GM18861 (cell line): Measurements from ENCODE around the gene RPL5.
"Not testable (repeated sequence)": the region's sequence is repeated elsewhere in the genome, so short reads cannot be mapped to it uniquely, and the experiment has no call there.

Source experiments
- ATAC-seq: cut with Tn5 transposase; IDR thresholded peaks from one replicate; pipeline ENCODE4 v1.9.1; 2021; ENCODE audit not compliant: unreplicated experiment

Gene RPL5

DNA sequence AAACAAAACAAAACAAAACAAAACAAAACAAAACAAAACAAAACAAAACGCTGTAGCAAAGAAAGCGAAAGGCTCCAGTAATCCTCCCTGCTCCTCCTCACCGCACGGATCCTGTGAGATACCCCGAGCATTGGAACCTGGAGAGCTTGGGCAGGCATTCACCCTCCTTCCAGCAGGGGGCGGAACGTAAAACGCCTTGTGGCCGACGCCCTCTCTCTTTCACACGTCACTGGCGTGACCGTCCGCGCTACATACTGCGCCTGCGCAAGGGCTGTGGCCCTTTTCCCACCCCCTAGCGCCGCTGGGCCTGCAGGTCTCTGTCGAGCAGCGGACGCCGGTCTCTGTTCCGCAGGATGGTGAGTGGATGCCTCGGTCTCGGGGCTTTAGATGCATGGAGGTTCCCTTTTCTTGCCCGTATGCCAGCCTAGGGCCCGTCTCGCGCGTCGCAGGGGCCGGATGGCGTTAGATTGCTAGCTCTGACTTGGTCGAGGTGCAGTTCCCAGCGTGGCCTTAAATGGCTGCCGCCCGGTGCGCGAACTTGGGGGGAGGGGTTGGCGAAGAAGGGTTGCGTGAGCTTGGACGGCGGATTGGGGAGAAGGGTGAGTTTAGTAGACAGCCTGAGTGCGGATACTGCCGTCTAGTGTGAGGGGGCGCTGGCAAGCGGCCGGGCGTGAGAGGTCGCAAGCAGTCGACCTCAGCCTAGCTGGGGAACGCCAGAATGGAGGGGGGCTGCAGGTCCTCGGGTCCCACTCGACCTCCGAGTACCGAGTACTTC lies at the start of gene RPL5:
Gene RPL5, plus strand, starts transcription at position 279 of the 775 bp plus-strand sequence. Its CDS starts 75 bp downstream, at position 354.
- peak; percentile 94 for ATAC-seq

DNA sequence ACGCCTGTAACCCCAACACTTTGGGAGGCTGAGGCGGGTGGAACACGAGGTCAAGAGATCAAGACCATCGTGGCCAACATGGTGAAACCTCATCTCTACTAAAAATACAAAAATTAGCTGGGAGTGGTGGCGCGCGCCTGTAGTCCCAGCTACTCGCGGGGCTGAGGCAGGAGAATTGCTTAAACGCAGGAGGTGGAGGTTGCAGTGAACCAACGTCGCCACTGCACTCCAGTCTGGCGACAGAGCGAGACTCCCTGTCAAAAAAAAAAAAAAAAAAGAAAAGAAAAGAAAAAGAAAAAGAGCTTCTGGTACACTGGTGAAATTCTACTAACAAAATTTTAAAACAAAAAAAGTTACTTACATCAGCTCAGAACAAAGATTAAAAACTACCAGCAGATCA lies 48.3 kb upstream of the RPL5 start:
- not testable (repeated sequence) for ATAC-seq

DNA sequence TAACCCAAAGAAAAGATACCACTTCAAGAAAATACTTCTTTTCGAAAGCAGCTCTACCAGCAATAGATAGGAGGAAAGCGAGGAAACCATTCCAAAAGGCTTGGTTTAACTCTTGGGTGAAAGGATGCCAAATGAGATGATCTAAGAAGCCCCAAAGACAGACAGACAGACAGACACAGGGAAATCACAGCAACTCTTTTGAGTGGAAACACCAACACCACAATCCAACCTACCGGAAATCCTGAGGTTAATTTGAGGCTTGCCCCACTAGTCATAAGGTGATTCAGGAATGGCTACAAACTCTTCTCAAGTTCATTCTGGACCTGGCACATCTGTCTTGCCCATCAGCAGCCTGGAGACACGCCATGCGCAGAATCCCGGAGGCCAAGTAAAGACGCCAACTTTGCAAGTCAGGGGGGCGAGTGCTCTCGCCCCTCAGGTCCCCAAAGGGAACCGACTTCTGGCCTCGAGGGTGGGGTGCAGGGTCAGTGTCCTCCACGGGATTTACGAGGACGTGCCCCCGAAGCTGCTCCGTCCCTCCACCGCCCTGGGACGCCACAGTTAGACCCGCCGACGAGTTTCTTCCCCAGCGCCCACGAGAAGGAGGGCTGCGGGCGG lies 47.7 kb upstream of the RPL5 start:
- ATAC-seq: no peak

DNA sequence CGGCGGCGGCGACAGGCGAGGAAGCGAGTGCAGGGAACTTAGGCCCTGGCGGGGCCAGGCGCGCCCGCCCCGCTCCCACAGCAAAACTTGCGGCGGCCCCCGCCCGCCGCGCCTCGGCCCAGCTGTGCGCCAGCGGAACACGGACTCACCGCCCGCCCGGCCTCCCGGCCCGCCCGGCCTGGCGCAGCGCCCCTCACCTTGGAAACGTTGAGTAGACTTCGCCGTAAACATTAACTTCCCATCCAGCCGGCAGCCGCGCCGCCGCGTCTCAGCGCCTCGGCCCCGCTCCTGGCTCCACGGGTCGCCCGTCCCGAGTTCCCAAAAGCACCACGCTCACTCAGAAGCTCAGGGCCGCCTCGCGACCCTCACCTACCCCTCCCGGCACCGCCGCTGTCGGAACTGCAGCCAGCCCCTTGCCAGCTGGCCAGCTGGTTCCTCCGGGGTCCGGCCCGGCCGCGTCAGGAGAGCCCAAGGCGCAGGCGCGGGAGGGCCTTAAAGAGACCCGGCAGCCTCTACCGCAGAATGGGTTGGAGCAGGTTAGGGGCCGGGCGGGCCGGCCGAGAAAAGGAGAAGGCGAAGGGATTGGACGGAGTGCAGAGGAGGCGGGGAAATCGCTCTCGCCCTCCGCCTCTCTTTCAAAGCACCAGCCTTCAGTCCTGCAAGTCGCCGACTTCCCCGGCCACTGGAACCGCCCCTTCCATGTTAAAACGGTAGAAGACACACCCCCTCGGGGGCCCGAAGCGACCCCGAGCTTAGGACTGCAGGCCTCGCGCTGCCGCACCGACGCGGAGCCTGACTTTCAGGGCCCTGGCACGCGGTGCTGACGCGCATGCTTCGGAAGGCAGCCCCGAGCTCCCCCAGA lies 47.0 kb upstream of the RPL5 start, which contains the start of gene EVI5:
Gene EVI5, minus strand, starts transcription at position 470 of the 862 bp plus-strand sequence. CDS start 48,562 bp downstream, outside the sequence.
- ATAC-seq: peak; percentile 92

DNA sequence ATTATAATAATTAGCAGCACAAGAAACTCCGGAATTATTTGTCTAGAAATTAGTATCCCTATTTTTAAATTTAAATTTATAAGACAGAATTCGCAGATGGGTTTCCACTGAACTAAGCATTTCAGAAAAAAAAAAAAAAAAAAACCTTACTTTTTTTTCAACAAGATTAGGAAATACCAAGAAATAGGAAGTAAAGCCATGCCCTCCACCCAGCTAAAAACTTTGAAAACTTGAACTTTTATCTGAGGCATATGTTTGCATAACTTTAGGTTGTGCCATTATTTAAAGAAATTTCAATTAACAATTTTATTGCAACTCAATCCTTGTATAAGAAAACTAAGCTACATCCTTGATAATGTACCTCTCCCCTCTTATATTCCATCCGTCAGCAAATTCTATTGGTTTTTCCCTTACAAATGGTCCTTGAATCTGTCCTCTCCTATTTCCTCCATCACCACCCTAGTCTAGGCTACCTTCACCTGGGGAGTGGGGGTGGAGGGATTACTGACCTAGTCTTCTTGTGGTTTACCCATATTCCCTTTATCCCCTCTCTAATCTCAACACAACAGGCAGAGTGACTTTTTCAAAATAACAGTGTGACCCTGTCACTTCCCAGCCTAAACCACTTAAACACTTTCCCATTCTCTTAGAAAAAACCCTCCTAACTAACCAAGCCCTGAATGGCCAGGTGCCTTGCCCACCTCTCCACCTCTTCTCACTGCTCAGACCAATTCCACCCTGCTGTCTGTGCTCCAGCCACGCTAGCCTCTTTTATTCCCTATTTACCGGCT lies 45.5 kb upstream of the RPL5 start:
- ATAC-seq: no peak

DNA sequence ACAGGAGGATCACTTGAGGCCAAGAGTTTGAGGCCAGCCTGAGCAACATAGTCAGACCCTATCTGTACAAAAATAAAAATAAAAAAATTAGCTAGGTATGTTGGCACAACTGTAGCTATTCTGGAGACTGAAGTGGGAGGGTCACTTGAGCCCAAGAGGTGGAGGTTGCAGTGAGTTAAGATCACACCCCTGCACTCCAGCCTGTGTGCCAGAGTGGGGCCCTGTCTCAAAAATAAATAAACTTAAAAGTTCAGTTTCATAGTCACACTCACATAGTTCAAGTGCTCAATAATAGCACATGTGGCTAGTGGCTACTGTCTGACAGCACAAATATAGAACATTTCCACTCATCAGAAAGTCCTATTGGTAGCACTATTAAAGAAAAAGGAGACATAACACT lies 41.8 kb upstream of the RPL5 start:
- no peak for ATAC-seq

DNA sequence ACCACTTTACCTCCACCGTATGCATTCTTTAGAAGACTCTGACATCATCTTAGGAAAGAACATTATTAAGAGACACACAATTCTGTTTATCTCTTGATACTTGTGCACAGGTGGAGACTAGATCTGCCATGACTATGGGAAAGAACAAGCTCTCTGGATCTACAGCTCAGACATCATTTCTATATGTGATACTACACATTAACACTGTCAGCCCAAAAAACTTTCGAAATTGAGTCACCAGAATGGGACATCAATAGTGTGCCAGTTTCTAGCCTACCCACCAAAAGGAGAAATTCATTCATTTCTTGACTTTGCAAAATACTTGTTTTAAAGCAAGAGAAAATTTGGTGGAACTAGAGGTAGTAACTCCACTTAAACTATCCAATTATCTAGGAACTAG lies 41.0 kb upstream of the RPL5 start:
- ATAC-seq: no peak

DNA sequence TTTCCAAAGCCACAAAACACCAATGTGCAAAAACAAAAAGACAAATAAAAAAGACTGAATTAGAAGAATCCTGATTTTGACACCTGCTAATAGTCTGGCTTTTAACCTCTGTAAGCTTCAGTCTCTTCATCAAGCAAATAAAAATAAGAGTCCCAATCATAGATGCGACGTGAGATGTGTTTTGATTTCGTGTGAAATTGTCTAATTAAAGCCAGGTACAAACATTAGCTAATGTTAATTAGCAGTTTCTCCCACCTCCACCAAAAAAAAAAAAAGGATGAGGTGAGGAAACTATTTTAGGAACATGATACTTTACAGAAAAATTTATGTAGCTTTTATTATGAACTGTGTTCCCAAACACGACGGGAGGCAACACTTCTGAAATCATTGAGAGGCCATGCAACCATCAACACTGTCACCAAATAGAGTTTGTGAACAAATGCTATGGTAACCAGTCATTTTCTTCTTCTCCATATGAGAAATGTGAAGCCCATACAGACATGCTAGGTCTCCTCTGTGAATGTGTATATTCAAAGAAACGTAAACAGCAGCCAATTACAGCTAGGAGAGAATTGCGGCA lies 40.3 kb upstream of the RPL5 start:
- ATAC-seq: no peak

DNA sequence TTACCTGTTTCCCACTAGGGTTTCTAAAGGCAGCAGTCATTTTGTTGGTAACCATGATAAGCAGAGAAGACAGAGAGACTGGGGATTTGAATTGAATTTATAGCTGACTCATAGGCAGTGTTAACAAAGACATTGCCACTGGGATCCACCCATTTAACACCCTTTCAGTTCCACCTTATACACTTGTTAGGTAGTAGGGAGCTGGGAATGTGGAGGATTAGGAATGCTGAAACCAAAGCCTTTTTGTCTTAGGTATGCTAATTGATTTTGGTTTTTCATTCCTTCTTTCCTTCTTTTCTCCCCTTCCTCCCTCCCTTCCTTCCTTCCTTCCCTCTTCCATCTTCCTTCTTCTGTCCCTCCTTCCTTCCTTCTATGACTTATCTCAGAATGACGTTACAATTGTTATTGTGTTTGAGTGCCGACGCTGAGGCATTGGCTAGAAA lies 39.5 kb upstream of the RPL5 start:
- ATAC-seq: no peak

DNA sequence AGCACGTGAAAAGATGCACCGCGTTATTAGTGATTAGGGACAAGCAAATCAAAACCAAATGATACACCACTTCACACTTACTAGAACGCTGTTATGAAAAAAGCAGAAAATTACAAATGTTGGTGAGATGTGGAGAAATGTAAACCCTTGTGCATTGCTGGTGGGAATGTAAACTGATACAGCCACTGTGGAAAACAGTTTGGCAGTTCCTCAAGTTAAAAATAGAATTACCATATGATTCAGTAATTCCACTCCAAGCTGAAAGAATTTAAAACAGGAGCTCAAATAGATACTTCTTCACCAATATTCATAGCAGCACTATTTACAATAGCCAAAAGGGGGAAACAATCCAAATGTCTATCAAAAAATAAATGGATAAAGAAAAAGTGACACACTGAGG lies 36.7 kb upstream of the RPL5 start:
- no peak for ATAC-seq

DNA sequence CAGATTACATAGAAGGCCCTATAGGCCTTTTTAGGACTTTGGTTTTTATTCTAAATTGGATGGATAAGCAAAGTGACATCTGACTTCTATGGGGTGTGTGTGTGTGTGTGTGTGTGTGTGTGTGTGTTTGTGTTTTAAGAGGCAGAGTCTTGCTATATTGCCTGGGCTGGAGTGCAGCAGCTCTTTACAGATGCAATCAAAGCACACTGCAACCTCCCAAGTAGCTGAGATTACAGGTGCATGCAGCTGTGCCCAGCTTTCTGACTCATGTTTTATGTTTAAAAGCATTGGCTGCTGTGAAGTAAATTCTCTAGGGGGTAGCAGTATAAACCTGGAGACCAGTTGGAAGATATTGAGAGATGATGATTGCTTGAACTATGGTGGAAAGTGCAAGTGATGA lies 34.5 kb upstream of the RPL5 start:
- no peak for ATAC-seq

DNA sequence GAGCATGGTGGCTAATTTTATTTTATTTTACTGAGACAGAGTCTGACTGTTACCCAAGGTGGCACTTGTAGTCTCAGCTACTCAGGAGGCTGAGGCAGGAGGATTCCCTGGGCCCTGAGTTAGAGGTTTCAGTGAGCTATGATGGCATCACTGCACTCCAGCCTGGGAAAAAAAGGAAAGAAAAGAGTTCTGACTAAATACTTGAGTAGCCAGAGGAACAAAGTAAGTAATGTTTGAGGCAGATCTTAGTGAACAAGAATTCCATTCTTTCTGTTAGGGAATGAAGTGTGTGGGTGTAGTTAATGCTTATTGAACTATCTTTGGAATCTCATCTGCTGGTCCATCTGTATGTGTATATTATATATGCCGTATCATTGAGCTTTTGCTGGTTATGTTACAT lies 33.9 kb upstream of the RPL5 start:
- no peak for ATAC-seq

DNA sequence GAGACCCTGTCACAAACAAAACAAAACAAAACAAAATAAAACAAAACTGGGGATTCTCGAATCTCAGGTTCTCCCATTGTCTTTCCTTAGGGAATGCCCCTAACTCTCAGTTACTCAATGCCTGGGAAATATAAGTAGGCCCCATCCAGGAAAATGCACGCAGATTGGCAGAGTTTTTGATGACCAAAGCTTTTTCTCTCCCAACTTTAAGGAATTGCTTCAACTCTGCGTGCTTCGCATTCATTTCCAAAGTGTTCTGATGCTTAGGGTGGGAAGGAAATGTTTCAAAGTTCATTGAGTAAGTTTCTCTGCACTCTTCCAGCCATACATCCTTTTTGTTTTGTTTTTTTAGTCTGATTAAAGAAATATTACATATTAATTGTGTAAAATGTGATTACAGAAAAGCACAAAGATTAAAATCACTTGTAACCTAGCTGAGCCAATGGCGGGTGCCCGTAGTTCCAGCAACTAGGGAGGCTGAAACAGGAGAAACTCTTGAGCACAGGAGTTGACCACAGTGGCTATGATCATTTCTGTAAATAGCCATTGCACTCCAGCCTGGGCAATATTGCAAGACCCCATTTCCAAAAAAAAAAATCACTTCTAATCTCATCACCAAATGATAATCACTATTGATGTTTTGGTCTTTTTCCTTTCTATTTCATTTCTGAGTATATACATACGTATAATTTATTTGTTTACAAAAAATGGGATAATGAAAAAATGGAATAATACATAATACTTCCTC lies 28.5 kb upstream of the RPL5 start:
- ATAC-seq: no peak

DNA sequence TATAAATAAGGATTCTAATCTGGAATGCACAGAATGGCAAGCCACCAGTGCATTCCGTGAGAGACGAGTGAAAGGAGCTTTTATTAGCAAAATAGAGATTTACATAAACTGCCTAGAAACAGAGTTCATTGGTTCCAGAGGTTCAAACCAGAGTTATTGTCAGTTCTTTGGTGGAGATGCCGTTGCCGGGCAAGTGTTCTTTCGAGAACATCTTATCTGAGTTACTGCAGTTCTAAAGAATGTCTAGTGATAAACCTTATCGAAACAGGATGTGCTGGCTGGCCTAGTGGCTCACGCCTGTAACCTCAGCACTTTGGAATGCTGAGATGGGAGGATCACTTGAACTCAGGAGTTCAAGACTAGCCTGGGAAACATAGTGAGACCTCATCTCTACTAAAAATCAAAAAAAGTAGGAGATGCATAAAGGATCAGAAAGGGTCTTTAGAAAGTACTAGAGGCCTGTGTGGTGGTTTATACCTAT lies 27.1 kb upstream of the RPL5 start:
- no peak for ATAC-seq

DNA sequence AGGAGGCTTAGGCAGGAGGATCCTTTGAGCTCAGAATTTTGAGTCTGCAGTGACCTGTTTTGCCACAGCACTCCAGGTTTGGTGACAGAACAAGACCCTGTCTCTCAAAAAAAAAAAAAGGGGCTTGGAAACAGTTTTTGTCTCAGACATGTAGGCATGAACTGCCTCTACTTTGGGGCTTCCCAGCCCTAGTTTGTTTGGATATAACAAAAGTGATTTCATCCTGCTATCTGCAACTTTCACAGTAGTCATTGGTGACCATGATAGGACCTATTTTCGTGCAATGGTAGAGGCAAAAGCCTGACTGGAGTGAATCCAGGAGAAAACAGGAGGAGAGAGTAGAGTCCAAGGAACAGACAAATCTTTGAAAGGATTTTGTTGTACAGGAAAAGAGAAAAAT lies 26.6 kb upstream of the RPL5 start:
- ATAC-seq: no peak

DNA sequence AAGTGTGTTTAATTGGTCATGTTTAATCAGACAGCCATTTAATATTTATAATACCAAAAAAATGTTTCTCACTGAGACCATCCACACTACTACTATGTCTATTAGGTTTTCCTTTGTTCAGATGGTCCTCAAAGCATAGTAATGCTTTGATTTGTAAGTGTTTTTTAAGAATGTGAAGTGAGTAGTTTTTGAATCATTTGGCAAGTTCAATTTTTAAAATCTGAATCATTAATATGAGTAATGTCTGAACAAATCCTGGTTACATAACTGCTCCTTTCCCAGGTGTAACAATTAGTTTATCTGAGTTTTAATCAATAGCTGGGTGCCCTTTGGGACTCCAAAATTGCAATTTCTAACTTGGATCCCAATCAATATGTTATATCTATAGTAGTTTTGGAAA lies 23.5 kb upstream of the RPL5 start:
- no peak for ATAC-seq

DNA sequence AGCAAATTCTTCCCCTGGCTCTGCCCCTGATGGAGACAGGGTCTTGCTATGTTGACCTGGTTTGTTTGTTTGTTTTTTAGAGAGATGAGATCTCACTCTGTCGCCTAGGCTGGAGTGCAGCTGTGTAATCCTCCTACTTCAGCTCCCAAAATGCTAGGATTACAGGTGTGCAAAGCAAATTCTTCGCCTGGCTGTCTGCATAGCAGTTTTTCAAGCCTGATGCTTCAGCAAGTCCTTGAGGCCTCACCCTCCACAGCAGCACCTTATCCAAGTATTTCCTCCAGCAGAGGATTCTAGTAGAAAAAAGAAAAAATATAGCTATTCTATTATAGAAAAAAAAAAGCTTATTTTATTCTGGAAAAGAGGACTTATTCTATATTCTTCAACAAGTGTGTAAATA lies 15.1 kb upstream of the RPL5 start:
- ATAC-seq: no peak

DNA sequence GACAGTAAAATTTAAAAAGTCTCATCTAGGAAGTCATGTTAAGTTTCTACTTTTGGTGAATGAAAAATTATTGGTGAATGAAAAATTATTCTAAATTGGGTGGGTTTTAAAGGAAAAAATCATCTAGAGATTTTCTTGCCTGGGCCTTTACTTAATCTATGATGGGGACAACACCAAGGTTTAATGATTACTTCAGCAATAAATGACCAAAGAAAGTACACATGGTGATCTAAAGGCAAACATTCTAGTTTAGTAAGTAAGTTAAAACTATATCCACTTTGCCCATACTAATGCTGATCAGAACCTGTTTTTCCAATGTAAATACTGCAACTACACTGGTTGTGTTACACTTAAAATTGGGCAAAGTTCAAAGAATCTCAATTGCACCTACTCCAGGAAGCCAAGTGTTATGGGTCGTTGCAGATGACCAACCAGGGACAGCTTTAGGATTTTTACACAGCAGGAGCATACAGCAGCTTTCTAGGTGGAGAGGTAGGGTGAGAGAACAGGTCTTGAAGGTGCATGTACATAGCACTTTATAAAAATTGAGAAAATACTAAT lies 14.6 kb upstream of the RPL5 start:
- ATAC-seq: no peak
